ENCODE results near the gene WNK4. TPM values are rescaled to one million over a fixed set of nuclear protein-coding genes. Genes with fewer than 3 reads are reported as not detected.

The WNK4 gene
- total and polyA plus RNA-seq, 11 donors = 1.2 TPM; not detected in 10

- peak within 1 kb of the TSS; percentile 47 to 94 (median 84) for H3K4me3 ChIP-seq
Observed at GRCh38 chr17:42773290-42774035, 6.9 kb upstream of the WNK4 start, which contains the start of gene VPS25. Gene VPS25 (plus strand): TSS chr17:42773449. CDS start chr17:42773476, 27 bp downstream.

GRCh38 chr17:42774066-42774745, 6.2 kb upstream of the WNK4 start:
- peaks cover 0 to 48% (median 41%) of the 10 kb centered on the region in 9 donors for H3K36me3 ChIP-seq
- H3K27me3 ChIP-seq = no peaks in the 10 kb centered on the region
- DNase-seq = no peak
- ATAC-seq = no peak
- no peaks in the 10 kb centered on the region for H3K9me3 ChIP-seq
- 74 to 77% (median 75%) methylated on average over 3 of the region's 3 CpGs for WGBS, 4 donors
- peak overlapping the region in 11 of 12 donors; percentile 56 to 94 (median 87) for H3K4me3 ChIP-seq
- TF ChIP-seq POLR2A (IDR thresholded peaks at IDR 0.05) = no peak
- TF ChIP-seq, protein P1, sequence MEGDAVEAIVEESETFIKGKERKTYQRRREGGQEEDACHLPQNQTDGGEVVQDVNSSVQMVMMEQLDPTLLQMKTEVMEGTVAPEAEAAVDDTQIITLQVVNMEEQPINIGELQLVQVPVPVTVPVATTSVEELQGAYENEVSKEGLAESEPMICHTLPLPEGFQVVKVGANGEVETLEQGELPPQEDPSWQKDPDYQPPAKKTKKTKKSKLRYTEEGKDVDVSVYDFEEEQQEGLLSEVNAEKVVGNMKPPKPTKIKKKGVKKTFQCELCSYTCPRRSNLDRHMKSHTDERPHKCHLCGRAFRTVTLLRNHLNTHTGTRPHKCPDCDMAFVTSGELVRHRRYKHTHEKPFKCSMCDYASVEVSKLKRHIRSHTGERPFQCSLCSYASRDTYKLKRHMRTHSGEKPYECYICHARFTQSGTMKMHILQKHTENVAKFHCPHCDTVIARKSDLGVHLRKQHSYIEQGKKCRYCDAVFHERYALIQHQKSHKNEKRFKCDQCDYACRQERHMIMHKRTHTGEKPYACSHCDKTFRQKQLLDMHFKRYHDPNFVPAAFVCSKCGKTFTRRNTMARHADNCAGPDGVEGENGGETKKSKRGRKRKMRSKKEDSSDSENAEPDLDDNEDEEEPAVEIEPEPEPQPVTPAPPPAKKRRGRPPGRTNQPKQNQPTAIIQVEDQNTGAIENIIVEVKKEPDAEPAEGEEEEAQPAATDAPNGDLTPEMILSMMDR (IDR thresholded peaks at IDR 0.05) = no peak
- H3K27ac ChIP-seq = peak overlapping the region in 3 of 12 donors; percentile 78 to 86 (median 81)
- intact Hi-C loops (cut with DNase I) = loop anchor here in 2 of 10 donors (5.0 to 10.0 kb wide), 2 partner anchors 48 to 51 kb away; partner anchors contain the start of gene BECN1 (in 2 of the 2)
- peaks cover 0 to 18% (median 9%) of the 10 kb centered on the region in 12 donors for H3K4me1 ChIP-seq

More at GRCh38 chr17:42773290-42774035, 6.9 kb upstream of the WNK4 start, which contains the start of gene VPS25:
- peak; percentile 90 to 98 (median 97) for ATAC-seq
- H3K4me1 ChIP-seq = peaks cover 0 to 18% (median 9%) of the 10 kb centered on the region in 12 donors
- no peaks in the 10 kb centered on the region for H3K27me3 ChIP-seq
- TF ChIP-seq POLR2A (IDR thresholded peaks at IDR 0.05) = peak in 1 of 2 donors; percentile 53
- TF ChIP-seq, protein P1 (IDR thresholded peaks at IDR 0.05) = peak in 6 of 12 donors; percentile 24 to 51 (median 32)
- intact Hi-C loops (cut with DNase I) = loop anchor here in 2 of 10 donors (5.0 to 10.0 kb wide), 2 partner anchors 49 to 51 kb away; partner anchors contain the start of gene BECN1 (in 2 of the 2)
- no peaks in the 10 kb centered on the region for H3K9me3 ChIP-seq
- 1% methylated on average over 36 to 39 of the region's 39 CpGs for WGBS, 4 donors
- peak; percentile 75 to 85 (median 81) for DNase-seq
- peak within 1 kb of the TSS; percentile 20 to 86 (median 79) for H3K27ac ChIP-seq
- peaks cover 0 to 40% (median 33%) of the 10 kb centered on the region in 9 donors for H3K36me3 ChIP-seq

DNA sequence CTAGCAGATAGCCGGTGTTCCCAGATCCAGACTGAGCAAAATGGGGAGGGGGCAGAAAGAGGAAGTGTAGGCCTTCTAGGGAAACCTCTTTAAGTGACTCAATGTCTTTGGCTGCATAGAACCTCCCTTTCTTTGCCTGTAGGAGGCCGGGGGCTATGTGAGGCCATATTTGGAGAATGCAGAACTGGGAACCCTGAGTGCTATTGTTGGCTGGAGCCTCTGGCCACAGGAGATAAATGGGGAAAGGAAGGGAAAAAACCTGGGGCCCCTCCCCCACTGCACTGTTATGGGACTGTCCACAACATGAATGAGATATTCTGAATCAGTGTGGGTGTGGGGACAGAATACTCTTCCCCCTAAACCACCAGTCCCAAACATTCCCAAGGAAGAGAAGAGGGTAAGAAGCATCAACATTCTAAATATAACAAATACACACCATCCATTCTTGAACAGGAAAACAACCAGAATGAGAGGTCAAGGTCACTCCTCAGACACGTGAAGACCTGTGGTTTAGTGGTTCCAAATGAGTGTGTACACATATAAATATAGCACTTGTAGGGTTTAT, 4.8 kb upstream of the WNK4 start:
- no peak overlapping the region for H3K4me3 ChIP-seq
- peaks cover 0 to 53% (median 45%) of the 10 kb centered on the region in 9 donors for H3K36me3 ChIP-seq
- TF ChIP-seq, protein P1 (IDR thresholded peaks at IDR 0.05) = no peak
- no peak for TF ChIP-seq POLR2A (IDR thresholded peaks at IDR 0.05)
- ATAC-seq (no peak), DNase-seq (no peak)
- peaks cover under 1 to 10% (median 2%) of the 10 kb centered on the region in 9 donors for H3K27me3 ChIP-seq
- H3K9me3 ChIP-seq = no peaks in the 10 kb centered on the region
- intact Hi-C loops (cut with DNase I) = loop anchor here in 1 of 10 donors (10.0 kb wide), 1 partner anchor 49 kb away; the partner anchor contains the start of gene BECN1
- WGBS, 4 donors = 66 to 70% (median 68%) methylated on average over 3 of the region's 3 CpGs
- H3K27ac ChIP-seq = no peak overlapping the region
- H3K4me1 ChIP-seq = peaks cover 0 to 26% (median 14%) of the 10 kb centered on the region in 12 donors

All from heart left ventricle (tissue), 16 donors.